Duodenal mucosa (tissue), 2 donors: ENCODE data around the gene BLID.

Source experiments
- H3K27ac ChIP-seq: one replicate; pipeline ENCODE4 v1.7.0; 2013; ENCODE audit warnings: low read depth, low read length
- H3K27me3 ChIP-seq, 2 donors: one replicate each; pipeline ENCODE4 v1.7.0; 2013; ENCODE audit warnings: low read length in 2 of 2, control low read depth in 1 of 2; ENCODE audit not compliant: insufficient read depth in 2 of 2, control insufficient read depth in 1 of 2
- H3K36me3 ChIP-seq, 2 donors: one replicate each; pipeline ENCODE4 v1.7.0; 2013; ENCODE audit warnings: low read length in 2 of 2, control low read depth in 1 of 2; ENCODE audit not compliant: insufficient read depth in 2 of 2, control insufficient read depth in 1 of 2
- H3K4me1 ChIP-seq, 2 donors: one replicate each; pipeline ENCODE4 v1.7.0; 2013; ENCODE audit warnings: low read length in 2 of 2, control low read depth in 1 of 2; ENCODE audit not compliant: insufficient read depth in 2 of 2, control insufficient read depth in 1 of 2
- H3K4me3 ChIP-seq, 2 donors: one replicate each; pipeline ENCODE4 v1.7.0; 2013; ENCODE audit warnings: low read length in 2 of 2, low read depth in 1 of 2
- H3K9ac ChIP-seq, 2 donors: one replicate each; pipeline ENCODE4 v1.7.0; 2013; ENCODE audit warnings: low read length in 2 of 2, low read depth in 1 of 2
- H3K9me3 ChIP-seq, 2 donors: one replicate each; pipeline ENCODE4 v1.7.0; 2013; ENCODE audit warnings: low read length in 2 of 2, control low read depth in 1 of 2; ENCODE audit not compliant: control insufficient read depth in 1 of 2

Gene BLID

DNA sequence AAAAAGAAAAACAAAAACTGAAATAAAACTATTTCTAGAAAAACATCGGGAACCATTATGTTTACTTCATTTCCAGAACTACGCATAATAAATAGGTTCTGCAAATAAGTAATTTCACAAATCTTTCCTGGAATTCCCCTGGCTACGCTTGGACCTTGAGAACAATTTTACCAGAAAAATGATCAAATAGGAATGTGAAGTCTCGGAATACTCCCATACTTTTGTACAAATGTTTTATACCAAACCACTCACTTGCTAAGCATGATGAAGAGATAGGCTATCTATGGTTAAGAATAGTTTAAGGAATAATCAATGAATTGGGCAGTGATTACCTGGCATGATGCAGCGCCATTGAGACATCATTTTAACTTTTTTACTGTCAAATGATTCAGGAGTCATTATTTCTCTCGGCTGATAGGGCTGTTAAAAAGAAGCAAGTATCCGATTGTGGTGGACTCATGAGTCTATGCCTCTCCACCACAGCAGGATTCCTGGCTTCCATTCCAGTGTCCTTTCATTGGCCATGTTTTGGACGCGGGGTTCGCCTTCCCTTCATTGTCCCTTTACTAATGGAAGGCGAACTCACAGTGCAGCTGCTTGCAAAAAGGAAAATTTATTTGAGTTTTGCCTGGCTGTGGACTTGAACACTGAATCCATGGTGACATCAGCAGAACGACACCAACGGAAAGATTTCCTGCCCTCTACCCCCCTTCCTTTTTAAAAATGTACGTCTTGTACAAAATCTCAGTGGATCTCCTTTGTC, 39.9 kb upstream of the BLID start:
- Histone ChIP-seq H3K9me3 (no peaks in the 10 kb centered on the region), H3K4me3 (no peak overlapping the region), H3K36me3 (no peaks in the 10 kb centered on the region), H3K4me1 (no peaks in the 10 kb centered on the region), H3K27me3 (no peaks in the 10 kb centered on the region), H3K9ac (no peak overlapping the region), H3K27ac (no peak overlapping the region)

DNA sequence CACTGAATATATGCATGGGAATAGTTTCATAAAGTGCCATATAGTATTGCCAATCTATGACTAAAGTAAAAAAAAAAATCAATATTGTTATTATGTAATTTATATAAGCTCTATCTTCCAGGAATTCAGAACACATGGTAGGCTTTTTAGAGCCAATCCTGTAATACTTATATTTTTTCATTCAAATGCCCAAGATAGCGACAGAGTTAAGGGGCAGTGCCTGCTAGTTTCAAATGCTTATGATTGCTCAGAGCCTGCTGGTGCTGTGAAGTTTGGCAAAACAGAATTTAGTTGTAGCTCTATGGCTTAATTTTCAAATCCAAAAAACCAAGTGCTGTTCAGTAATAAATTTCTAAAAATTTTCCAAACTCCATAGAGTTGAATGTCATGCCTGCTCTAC, 39.0 kb upstream of the BLID start:
- Histone ChIP-seq H3K4me3 (no peak overlapping the region), H3K9ac (no peak overlapping the region), H3K9me3 (no peaks in the 10 kb centered on the region), H3K27me3 (no peaks in the 10 kb centered on the region), H3K36me3 (no peaks in the 10 kb centered on the region), H3K4me1 (no peaks in the 10 kb centered on the region), H3K27ac (no peak overlapping the region)

GRCh38 chr11:122154227-122154626, 38.2 kb upstream of the BLID start:
- H3K4me3 ChIP-seq: no peak overlapping the region
- H3K27me3 ChIP-seq: no peaks in the 10 kb centered on the region
- no peak overlapping the region for H3K9ac ChIP-seq
- H3K9me3 ChIP-seq: no peaks in the 10 kb centered on the region
- H3K27ac ChIP-seq: no peak overlapping the region
- H3K36me3 ChIP-seq: no peaks in the 10 kb centered on the region
- H3K4me1 ChIP-seq: no peaks in the 10 kb centered on the region

DNA sequence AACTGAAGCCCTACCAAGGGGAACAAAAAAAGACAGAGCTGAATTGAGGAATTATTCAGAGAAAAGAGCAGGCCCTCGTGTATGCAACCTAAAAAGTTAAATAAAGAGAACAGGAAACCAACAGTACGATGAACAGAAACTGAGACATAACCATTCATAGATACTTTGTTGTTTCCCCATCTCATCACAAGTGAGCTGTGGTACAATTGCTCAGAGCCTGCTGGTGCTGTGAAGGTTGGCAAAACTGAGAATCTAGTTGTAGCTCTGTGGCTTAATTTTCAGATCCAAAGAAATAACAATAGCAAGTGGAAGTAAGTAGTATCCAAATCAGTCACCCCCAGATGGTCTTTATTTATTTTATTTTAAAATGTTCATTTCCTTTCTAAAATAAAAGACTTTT, 37.7 kb upstream of the BLID start:
- Histone ChIP-seq H3K4me3 (no peak overlapping the region), H3K27ac (no peak overlapping the region), H3K9ac (no peak overlapping the region), H3K4me1 (peaks cover 0 to 5% of the 10 kb centered on the region in 2 donors), H3K9me3 (no peaks in the 10 kb centered on the region), H3K27me3 (no peaks in the 10 kb centered on the region), H3K36me3 (no peaks in the 10 kb centered on the region)

DNA sequence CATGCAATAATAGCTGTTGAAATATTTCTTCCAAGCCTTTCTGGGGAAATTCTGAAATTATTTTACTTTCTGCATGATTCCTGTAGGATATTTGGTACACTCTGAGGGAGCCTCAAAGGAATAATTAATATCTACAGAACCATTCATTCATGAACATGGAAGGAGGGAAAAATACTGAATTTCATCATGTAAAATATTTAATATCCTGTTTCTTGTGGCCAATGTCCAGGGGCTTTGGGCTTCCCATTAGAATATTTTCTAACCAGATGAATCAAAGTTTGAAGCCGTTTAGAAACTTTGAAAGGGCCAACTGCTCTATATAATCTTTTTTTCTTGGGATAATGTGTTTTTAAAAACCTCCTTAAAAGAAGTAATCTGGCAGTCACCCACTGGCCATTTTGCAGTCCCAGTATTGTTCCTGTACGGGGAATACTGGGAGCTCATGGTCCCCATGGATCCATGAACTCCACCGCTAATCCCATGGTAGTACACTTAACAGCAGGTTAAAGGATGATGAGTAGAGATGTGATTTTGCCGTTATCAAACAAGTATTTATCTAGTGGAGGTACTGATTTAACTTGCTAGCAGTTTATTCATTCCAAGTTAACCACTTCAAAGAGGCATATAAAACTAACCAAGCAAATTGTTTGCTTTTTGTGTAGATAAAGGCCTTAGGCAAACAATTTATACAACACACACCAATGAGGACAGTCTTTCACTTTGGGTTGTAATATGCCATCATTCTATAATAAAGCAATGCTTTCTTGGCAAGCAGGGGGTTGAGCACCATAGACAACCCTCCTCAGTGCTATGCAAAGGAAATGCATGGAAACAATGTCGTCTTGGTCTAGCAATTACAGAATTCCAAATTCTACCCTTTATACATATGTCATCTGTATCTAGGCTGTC, 34.5 kb upstream of the BLID start:
- Histone ChIP-seq H3K4me3 (no peak overlapping the region), H3K36me3 (no peaks in the 10 kb centered on the region), H3K9ac (no peak overlapping the region), H3K27me3 (no peaks in the 10 kb centered on the region), H3K4me1 (peaks cover 0 to 7% of the 10 kb centered on the region in 2 donors), H3K9me3 (no peaks in the 10 kb centered on the region), H3K27ac (no peak overlapping the region)

DNA sequence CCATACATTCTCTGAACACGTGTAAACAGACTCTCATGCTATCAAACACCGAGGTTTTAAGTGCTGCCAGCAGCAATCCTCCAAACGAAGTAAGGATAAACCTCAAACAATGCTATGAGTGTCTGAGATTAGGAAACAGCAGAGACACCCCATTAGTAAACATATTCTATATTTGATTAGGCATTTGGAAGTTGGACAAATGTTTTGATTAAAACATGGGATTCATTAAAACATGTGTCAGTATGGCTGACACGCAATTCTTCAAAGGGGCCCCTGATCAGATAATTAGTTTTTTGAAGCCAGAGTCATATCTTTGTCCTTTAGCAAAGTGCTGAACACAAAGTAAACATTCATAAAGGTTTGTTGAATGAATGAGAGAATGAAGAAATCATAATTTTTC, 33.2 kb upstream of the BLID start:
- Histone ChIP-seq H3K4me1 (peaks cover 0 to 7% of the 10 kb centered on the region in 2 donors), H3K9me3 (no peaks in the 10 kb centered on the region), H3K27me3 (no peaks in the 10 kb centered on the region), H3K4me3 (no peak overlapping the region), H3K9ac (no peak overlapping the region), H3K27ac (no peak overlapping the region), H3K36me3 (no peaks in the 10 kb centered on the region)

DNA sequence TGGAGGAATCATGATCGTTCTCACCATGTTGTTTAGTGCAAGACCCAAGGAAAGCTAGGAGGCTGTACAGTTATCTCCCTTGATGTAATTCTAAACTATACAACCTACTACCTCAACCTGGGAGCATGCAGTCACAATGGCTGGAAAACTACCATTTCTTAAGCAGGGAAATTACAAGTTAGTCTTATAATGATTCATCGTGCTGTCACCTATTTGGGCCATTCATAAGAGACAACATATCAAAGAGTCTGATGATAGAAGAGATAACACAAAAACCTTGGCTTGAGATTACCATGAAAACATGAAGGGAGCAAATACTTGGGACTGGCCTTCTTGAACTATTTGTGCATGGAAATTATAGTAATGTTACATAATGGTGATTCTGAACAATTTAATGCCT, 30.5 kb upstream of the BLID start:
- H3K4me1 ChIP-seq: peaks cover 0 to 7% of the 10 kb centered on the region in 2 donors
- H3K36me3 ChIP-seq: no peaks in the 10 kb centered on the region
- no peak overlapping the region for H3K27ac ChIP-seq
- no peaks in the 10 kb centered on the region for H3K9me3 ChIP-seq
- H3K9ac ChIP-seq: no peak overlapping the region
- no peak overlapping the region for H3K4me3 ChIP-seq
- H3K27me3 ChIP-seq: no peaks in the 10 kb centered on the region

GRCh38 chr11:122145715-122146274, 29.8 kb upstream of the BLID start:
- Histone ChIP-seq H3K4me3 (no peak overlapping the region), H3K27ac (no peak overlapping the region), H3K4me1 (peaks cover 0 to 7% of the 10 kb centered on the region in 2 donors), H3K27me3 (no peaks in the 10 kb centered on the region), H3K9me3 (no peaks in the 10 kb centered on the region), H3K36me3 (no peaks in the 10 kb centered on the region), H3K9ac (no peak overlapping the region)

DNA sequence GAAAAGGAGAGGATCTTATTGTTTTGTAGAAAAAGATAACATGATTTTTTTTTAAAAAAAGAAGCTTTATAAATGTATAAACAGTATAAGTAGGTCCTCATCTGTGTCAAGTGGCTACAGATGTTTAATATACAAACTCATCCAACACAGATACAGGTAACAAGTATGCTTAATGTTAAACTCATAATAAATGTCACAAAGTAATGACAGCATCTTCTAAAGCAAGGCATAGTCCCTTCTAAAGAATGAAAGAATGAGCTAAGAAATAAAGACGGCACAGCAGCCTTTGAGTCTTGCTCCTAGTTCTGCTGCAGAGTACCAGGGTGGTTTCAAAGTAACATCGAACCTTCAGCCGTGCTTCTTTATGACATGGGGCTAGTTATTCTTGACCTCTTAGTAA, 28.7 kb upstream of the BLID start:
- Histone ChIP-seq H3K36me3 (no peaks in the 10 kb centered on the region), H3K27me3 (no peaks in the 10 kb centered on the region), H3K4me3 (no peak overlapping the region), H3K4me1 (peaks cover 0 to 7% of the 10 kb centered on the region in 2 donors), H3K27ac (no peak overlapping the region), H3K9me3 (no peaks in the 10 kb centered on the region), H3K9ac (no peak overlapping the region)

GRCh38 chr11:122141725-122142124, 25.7 kb upstream of the BLID start:
- H3K4me1 ChIP-seq: no peaks in the 10 kb centered on the region
- no peaks in the 10 kb centered on the region for H3K36me3 ChIP-seq
- no peak overlapping the region for H3K4me3 ChIP-seq
- no peaks in the 10 kb centered on the region for H3K27me3 ChIP-seq
- no peak overlapping the region for H3K9ac ChIP-seq
- no peaks in the 10 kb centered on the region for H3K9me3 ChIP-seq
- H3K27ac ChIP-seq: no peak overlapping the region
